Testis (tissue), 2 donors: ENCODE measurements around the gene MYRF.

Experiments used
- POLR2A ChIP-seq: fragments of 450-650 bp; IDR thresholded peaks from one replicate; pipeline ENCODE4 v1.6.1; 2017; ENCODE audit warnings: antibody characterized with exemption, mild to moderate bottlenecking, moderate library complexity
- TF ChIP-seq, protein P1 (sequence below), 3 experiments: fragments of 450-650 bp in 2 of 3; fragments of 200-600 bp in 1 of 3; sonication (generic) in 1 of 3; IDR thresholded peaks; one replicate each; pipeline ENCODE4 v1.5.1; 2016 to 2019; ENCODE audit warnings: antibody characterized with exemption in 3 of 3, mild to moderate bottlenecking in 2 of 3, moderate library complexity in 1 of 3

DNA sequence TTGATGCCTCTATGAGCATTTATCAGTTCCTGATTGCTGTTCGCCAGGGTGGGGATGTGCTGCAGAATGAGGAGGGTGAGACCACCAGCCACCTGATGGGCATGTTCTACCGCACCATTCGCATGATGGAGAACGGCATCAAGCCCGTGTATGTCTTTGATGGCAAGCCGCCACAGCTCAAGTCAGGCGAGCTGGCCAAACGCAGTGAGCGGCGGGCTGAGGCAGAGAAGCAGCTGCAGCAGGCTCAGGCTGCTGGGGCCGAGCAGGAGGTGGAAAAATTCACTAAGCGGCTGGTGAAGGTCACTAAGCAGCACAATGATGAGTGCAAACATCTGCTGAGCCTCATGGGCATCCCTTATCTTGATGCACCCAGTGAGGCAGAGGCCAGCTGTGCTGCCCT, 43.0 kb downstream of the MYRF start:
- TF ChIP-seq, protein P1, sequence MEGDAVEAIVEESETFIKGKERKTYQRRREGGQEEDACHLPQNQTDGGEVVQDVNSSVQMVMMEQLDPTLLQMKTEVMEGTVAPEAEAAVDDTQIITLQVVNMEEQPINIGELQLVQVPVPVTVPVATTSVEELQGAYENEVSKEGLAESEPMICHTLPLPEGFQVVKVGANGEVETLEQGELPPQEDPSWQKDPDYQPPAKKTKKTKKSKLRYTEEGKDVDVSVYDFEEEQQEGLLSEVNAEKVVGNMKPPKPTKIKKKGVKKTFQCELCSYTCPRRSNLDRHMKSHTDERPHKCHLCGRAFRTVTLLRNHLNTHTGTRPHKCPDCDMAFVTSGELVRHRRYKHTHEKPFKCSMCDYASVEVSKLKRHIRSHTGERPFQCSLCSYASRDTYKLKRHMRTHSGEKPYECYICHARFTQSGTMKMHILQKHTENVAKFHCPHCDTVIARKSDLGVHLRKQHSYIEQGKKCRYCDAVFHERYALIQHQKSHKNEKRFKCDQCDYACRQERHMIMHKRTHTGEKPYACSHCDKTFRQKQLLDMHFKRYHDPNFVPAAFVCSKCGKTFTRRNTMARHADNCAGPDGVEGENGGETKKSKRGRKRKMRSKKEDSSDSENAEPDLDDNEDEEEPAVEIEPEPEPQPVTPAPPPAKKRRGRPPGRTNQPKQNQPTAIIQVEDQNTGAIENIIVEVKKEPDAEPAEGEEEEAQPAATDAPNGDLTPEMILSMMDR (IDR thresholded peaks at IDR 0.05) = no peak
- TF ChIP-seq POLR2A = no peak
